ENCODE data around the gene DNAAF3.

The DNAAF3 gene

GRCh38 chr19:55134736-55135135 is 31.7 kb downstream of the DNAAF3 start:
- no peak for TF ChIP-seq CTCF (IDR thresholded peaks at IDR 0.05; ENCODE audit: extremely low read depth, missing control alignments)
- no peak for DNase-seq (ENCODE audit: low spot score)

- peak; percentile 53 for DNase-seq (ENCODE audit: low spot score)
- no peak for TF ChIP-seq CTCF (IDR thresholded peaks at IDR 0.05; ENCODE audit: extremely low read depth, missing control alignments)
Observed at GRCh38 chr19:55133639-55134444, 32.6 kb downstream of the DNAAF3 start.

- DNase-seq (ENCODE audit: low spot score) = peak; percentile 25
- TF ChIP-seq CTCF (IDR thresholded peaks at IDR 0.05; ENCODE audit: extremely low read depth, missing control alignments) = no peak
Observed at GRCh38 chr19:55132453-55133129, 33.8 kb downstream of the DNAAF3 start.

- no peak for DNase-seq (ENCODE audit: low spot score)
- TF ChIP-seq CTCF (IDR thresholded peaks at IDR 0.05; ENCODE audit: extremely low read depth, missing control alignments) = no peak
Observed at GRCh38 chr19:55131421-55131820, 35.0 kb downstream of the DNAAF3 start.

- no peak for TF ChIP-seq CTCF (IDR thresholded peaks at IDR 0.05; ENCODE audit: extremely low read depth, missing control alignments)
- DNase-seq (ENCODE audit: low spot score) = no peak
Observed at GRCh38 chr19:55119053-55119452, 47.4 kb downstream of the DNAAF3 start.

- TF ChIP-seq CTCF (IDR thresholded peaks at IDR 0.05; ENCODE audit: extremely low read depth, missing control alignments) = no peak
- DNase-seq (ENCODE audit: low spot score) = peak; percentile 50
Observed at GRCh38 chr19:55118401-55118991, 47.9 kb downstream of the DNAAF3 start.
